ENCODE data around the gene ZNF580. TPM values are rescaled to one million over a fixed set of nuclear protein-coding genes. Genes with fewer than 3 reads are reported as not detected.

Gene ZNF580
- total and polyA plus RNA-seq, 9 of the 15 experiments (the other 6 are each of a cell fraction or from before 2014, with no cell fraction given), result 2.3 to 47.4 (median 6.0) TPM

DNA sequence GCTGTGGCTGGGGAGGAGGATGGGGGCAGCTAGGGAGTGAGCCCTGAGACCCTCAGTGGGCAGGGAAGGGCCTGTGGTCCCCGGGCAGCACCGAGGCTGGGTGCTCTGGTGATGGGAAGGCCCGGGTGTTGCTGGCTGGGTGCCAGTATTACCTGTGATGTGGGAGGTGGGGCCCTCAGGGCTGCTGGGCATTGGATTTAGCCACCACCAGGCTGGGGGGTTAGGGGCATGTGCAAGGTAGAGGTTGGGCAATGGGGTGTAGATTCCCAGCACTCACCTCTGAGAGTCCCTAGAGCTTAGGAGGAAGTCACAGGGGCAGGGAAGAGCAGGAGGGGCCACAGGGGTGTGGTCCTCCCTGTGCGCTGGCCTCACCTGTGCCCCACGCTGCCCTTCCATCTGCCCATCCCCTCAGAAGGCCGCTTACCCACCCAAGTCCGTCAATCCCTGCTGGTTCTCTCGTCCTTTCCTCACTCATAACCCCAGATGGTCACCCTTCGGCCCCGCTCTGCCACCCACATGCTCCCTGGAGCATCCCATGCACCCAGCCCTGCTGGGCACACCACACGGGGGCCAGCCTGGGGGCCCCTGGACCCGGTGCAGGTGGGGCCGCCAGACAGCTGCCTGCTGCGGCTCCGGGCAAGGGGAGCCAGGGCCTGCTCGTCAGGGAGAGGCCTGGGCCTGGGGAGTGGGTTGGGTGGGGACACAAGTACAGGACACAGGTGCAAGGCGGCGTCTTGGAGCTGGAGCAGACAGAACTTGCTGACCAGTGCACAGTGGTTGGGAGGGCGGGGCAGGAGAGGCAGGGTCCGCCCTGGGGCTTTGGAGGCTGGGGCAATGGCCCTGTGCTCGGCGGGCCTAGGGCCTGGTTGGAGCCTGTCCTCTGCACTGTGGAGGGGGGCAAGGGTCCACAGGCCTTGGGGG is 46.7 kb downstream of the ZNF580 start:
- TF ChIP-seq, protein P1, sequence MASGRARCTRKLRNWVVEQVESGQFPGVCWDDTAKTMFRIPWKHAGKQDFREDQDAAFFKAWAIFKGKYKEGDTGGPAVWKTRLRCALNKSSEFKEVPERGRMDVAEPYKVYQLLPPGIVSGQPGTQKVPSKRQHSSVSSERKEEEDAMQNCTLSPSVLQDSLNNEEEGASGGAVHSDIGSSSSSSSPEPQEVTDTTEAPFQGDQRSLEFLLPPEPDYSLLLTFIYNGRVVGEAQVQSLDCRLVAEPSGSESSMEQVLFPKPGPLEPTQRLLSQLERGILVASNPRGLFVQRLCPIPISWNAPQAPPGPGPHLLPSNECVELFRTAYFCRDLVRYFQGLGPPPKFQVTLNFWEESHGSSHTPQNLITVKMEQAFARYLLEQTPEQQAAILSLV (tag; IDR thresholded peaks at IDR 0.05), result no peak
- TF ChIP-seq RBFOX2 (IDR thresholded peaks at IDR 0.05; ENCODE audit: low read depth, low read length) (peak; percentile 52), NFIC (IDR thresholded peaks at IDR 0.05) (peak; percentile 82)
- in situ Hi-C loops (cut with MboI) (no loop called here), intact Hi-C loops (cut with micrococcal nuclease) (no loop called here)
- ChIA-PET CTCF (ENCODE audit: low intra/inter-chr PET ratio) (no interaction called here), POLR2A (interaction anchor here (0.5 to 0.9 kb wide), 4 partner anchors 12 to 713 kb away, joined by 3 to 4 read pairs (median 3); no protein-coding TSS in a partner anchor)
- H3K9me3 ChIP-seq (replicated peaks; ENCODE audit: control insufficient read depth, insufficient read depth, low read depth, low read length), result no peaks in the 10 kb centered on the region
- no peak overlapping the region for H2AFZ ChIP-seq (ENCODE audit: low read depth, low read length)
- peaks cover 20% of the 10 kb centered on the region for H3K79me2 ChIP-seq (ENCODE audit: control insufficient read depth, insufficient read depth, low read length)
- no peaks in the 10 kb centered on the region for H3K9me1 ChIP-seq (ENCODE audit: control insufficient read depth, insufficient read depth, low read length)
- no peaks in the 10 kb centered on the region for H3K27me3 ChIP-seq (ENCODE audit: control insufficient read depth in 2 of 2, insufficient read depth in 2 of 2, low read length in 2 of 2)
- FAIRE-seq (no peak), ATAC-seq (no peak), DNase-seq (ENCODE audit: extremely low read depth in 1 of 4, low spot score in 3 of 4) (peak in 1 of 4 experiments; percentile 15)
- no peak overlapping the region for H3K4me2 ChIP-seq (ENCODE audit: insufficient read depth, low read length)
- WGBS (ENCODE audit: insufficient coverage, low coverage, missing lambda C conversion rate), result 93% methylated on average over 22 of the region's 22 CpGs
- peaks cover 39% of the 10 kb centered on the region for H4K20me1 ChIP-seq (replicated peaks; ENCODE audit: control insufficient read depth, insufficient read depth, low read length)
- peak overlapping the region in 1 of 2 experiments; percentile 58; a peak in 2 of 4 replicates for H3K9ac ChIP-seq (ENCODE audit: insufficient read depth in 1 of 2, low read depth in 2 of 2, low read length in 2 of 2)
- H3K36me3 ChIP-seq (ENCODE audit: control insufficient read depth, insufficient read depth, low read length), result peaks cover 85% of the 10 kb centered on the region; the same call in 2 of the 3 replicates
- H3K27ac ChIP-seq (ENCODE audit: extremely low read depth, low read depth, low read length), result no peak overlapping the region
- peaks cover 0 to 59% of the 10 kb centered on the region in 2 experiments; a peak in 3 of 5 replicates for H3K4me1 ChIP-seq (replicated peaks in 1 of 2; ENCODE audit: control insufficient read depth in 2 of 2, insufficient read depth in 2 of 2, low read length in 2 of 2)
- BruUV-seq (replicated peaks), result no TSS peak
- no peak overlapping the region for H3K4me3 ChIP-seq
